Hepatic stellate cell (primary cell): ENCODE data around the gene XAB2.
"Not testable (repeated sequence)": the region's sequence is repeated elsewhere in the genome, so short reads cannot be mapped to it uniquely, and the experiment has no call there.

ENCODE experiments used
- DNase-seq: peaks from one replicate; pipeline ENCODE4 v3.0.0; 2011; ENCODE audit warnings: low spot score

Gene XAB2

DNA sequence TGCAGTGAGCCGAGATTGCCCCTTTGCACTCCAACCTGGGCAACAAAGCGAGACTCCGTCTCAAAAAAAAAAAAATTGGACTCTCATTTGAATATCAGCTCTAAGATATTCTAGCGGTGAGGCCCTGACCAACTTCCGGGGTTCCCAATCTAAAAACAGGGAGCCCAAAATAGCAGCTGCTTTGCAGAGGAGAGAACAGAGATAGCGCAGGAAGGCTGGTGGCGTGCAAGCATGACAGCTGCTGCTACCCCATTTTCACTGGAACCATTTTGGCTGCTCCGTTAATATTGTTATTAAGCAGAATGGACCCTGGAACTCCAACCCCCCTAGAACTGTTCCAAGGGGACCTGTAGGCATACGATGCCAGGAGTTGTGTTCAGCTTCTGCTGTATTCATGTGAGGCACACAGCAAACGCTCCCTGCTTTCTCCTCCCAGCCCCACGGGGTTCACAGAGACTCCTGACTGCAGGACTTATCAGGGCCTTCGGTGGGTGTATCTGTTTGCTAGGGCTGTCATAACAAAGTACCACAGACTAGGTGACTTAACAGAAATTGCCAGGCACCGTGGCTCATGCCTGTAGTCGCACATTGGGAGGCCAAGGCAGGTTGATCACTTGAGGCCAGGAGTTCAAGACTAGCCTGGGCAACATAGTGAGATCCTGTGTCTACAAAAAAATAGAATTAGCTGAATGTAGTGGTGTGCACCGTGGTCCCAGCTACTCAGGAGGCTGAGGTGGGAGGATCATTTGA lies 19.1 kb upstream of the XAB2 start:
- DNase-seq: no peak

DNA sequence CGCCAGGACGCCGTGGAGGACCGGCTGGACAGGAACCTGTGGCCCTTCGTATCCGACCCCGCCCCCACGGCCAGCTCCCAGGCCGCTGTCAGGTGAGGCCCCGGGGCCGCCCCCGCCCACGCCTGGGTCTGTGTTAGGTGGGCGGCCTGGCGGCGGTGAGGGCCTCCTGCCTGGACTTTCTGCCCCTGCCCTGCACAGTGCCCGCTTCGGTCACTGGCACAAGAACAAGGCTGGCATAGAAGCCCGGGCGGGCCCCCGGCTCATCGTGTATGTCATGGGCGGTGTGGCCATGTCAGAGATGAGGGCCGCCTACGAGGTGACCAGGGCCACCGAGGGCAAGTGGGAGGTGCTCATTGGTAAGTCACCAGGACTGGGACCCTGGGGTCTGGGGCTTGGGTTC lies 17.8 kb upstream of the XAB2 start:
- DNase-seq: no peak

DNA sequence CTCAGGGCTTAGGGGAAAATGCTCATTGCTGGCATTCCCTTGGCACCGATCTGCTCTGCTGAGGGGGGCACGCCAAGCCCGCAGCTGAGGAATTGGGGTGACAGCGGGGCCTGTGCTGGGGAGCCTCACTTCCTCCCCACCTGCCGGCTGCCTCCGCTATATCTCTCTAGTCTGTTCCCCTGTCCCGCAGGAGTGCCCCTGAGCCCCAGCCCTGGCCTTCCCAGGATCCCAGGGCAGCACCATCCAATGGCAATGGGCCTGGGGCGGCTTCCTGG lies 17.0 kb upstream of the XAB2 start:
- no peak for DNase-seq

DNA sequence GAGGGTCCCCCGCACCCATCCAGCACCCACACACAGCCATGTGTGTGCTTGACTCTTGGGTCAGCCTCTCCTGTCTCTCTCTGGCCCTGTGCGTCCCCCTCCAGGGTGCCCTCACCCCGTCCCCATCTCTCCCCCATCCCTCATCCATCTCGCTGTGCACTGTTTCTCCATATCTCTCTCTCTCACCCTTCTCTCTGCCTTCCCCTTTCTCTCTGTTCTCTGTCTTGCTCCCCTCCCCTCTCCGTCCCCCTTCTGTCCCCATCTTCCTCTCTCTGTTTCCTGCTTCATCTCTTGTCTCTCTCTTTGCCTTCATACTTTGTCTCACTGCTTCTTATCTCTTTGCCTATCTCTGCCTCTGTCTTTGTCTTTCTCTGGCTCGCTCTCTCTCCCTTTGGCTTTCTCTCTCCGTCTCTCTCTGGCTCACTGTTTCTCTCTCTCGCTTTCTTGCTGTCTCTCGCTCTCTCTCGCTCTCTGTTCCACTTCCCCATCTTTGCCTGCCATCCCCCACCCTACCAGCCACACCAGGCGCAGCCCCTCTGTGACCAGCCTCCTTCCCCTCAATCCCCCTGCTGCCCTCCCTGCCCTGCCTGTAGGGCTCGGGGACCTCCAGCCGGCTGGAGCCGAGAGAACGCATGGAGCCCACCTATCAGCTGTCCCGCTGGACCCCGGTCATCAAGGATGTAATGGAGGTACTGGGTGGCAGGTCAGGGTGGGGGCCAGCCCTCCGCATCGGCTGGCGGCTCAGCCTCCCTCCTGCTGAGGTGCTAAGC lies 16.5 kb upstream of the XAB2 start:
- no peak for DNase-seq

DNA sequence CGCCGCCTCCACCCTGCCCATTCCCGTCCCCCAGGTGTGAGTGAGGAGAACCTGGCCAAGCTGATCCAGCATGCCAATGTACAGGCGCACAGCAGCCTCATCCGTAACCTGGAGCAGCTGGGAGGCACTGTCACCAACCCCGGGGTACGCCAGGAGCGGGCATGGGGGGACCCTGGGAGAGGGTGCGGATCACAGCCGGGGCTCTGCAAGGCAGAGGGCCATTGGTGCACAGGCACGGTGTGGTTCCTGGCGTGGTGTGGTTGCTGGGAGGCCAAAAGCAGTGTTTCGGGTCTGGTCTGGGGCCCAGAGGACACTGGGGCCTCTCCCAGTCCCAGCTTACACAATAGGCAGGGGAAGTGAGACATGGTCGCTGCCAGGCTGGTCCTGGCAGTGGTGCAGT lies 15.8 kb upstream of the XAB2 start:
- DNase-seq: no peak

DNA sequence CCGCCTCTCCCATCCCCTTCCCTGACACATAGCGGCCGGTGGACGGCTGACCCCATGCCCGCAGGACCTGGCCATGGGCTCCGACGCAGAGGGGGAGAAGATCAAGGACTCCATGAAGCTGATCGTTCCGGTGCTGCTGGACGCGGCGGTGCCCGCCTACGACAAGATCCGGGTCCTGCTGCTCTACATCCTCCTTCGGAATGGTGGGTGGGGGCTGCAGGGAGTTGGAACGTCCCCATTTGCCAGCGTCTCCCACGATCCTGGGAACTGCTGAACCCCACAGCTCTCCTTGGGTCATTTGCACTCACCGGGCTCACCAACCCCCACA lies 15.2 kb upstream of the XAB2 start:
- DNase-seq: no peak

DNA sequence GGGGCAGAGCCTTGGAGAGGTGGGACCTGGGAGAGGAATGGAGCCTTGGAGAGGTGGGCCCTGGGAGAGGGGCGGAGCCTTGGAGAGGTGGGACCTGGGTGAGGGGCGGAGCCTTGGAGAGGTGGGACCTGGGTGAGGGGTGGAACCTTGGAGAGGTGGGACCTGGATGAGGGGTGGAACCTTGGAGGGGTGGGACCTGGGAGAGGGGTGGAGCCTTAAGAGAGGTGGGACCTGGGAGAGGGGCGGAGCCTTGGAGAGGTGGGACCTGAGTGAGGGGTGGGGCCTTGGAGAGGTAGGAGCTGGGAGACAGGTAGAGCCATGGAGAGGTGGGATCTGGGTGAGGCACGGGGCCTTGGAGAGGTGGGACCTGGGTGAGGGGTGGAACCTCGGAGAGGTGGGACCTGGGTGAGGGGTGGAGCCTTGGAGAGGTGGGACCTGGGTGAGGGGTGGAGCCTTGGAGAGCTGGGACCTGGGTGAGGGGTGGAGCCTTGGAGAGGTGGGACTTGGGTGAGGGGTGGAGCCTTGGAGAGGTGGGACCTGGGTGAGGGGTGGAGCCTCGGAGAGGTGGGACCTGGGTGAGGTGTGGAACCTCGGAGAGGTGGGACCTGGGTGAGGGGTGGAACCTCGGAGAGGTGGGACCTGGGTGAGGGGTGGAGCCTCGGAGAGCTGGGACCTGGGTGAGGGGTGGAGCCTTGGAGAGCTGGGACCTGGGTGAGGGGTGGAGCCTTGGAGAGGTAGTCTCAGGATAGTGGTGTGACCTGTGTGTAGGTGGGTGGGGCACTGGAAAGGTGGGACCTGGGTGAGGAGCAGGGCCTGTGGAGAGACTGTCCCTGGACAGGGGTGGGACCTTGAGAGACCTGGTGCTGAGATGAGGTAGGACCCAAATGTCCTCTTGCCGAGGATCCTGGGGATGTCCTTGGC lies 14.5 kb upstream of the XAB2 start:
- DNase-seq: not testable (repeated sequence)

DNA sequence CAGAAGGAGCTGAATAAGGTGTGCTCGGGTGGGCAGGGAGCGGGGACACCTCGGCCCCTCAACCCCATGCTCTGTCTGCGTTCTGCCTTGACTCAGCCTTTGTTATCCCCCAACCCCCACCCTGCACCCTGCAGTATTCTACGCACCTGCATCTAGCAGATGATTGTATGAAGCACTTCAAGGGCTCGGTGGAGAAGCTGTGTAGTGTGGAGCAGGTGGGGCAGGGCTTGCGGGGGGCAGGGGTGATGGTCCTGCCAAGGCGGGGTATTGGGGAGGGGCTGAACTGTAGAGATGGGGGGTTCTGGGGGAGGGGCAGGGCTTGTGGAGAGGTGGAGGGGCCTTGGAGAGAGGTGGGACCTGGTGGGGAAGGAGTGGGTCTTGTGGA lies 13.7 kb upstream of the XAB2 start:
- no peak for DNase-seq

DNA sequence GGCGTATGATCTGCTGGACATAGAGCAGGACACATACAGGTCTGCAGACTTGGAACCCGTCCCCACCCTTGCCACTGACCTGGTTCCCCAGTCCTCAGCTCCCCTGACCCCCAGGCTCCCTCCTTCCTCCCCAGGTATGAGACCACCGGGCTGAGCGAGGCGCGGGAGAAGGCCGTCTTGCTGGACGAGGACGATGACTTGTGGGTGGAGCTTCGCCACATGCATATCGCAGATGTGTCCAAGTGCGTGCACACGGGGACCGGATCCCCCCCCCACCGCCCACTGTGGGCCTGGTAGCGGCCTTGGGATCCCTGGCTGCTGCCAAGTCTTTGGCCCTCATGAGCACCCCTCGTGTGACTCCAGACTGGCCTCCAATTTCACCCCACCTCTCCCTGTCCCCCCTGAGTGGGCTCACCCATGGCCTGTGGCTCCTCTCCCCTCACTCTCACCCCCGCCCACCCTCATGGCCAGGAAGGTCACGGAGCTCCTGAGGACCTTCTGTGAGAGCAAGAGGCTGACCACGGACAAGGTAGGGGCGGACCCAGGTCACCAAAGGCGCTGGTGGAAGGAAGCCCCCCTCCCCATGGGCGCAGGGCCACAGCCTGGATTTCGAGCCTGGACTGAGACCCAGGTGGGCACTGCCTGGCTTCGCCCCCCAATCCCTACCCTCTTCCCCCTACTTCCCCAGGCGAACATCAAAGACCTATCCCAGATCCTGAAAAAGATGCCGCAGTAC lies 13.1 kb upstream of the XAB2 start:
- DNase-seq: no peak

DNA sequence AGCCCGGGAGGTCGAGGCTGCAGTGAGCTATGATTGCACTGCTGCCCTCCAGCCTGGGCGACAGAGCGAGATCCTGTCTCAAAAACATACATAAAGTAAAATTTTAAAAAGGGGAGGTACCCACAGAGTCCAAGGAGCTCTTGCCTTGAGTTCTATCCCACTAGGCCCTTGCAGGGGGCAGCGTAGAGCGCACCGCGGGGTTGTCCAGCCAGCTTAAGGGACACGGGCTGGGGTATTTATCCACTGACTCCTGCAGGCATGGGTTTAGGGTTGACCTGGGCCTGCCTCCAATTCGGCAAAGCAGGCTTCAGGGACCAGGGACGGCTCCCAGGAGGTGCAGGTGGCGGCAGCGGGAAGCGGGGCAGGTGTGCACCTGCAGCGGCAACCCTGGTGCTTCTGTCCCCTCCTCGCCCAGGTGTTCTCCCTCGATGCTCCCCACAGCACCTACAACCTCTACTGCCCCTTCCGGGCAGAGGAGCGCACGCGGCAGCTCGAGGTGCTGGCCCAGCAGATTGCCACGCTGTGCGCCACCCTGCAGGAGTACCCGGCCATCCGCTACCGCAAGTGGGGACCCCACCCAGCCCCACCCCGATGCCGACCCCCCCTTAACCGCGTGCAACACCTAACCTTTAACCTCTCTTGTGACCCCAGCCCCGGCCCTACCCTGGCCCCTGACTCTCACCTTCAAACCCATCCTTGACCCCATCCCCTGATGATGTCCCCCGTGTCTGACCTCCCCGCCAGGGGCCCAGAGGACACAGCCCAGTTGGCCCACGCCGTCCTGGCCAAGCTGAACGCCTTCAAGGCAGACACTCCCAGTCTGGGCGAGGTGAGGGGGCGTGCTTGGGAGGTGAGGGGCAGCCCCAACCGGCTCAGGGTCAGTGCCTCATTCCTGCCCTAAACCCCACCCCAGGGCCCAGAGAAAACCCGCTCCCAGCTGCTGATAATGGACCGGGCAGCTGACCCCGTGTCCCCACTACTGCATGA lies 12.2 kb upstream of the XAB2 start:
- no peak for DNase-seq

DNA sequence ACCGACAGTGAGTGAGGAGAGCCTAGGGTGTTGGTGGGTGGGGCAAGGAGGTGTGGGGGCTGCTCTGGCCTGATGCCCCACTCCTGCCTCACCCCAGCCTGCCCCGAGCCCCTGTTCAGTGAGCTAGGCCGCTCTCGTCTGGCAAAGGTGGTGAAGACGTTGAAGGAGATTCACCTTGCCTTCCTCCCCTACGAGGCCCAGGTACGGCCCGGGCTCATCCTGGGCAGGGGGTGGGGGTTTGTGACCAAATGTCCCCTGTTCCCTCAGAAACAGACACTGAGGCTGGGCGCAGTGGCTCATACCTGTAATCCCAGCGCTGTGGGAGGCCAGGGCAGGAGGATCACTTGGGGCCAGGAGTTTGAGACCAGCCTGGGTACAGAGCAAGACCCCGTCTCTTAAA lies 11.5 kb upstream of the XAB2 start:
- DNase-seq: no peak

DNA sequence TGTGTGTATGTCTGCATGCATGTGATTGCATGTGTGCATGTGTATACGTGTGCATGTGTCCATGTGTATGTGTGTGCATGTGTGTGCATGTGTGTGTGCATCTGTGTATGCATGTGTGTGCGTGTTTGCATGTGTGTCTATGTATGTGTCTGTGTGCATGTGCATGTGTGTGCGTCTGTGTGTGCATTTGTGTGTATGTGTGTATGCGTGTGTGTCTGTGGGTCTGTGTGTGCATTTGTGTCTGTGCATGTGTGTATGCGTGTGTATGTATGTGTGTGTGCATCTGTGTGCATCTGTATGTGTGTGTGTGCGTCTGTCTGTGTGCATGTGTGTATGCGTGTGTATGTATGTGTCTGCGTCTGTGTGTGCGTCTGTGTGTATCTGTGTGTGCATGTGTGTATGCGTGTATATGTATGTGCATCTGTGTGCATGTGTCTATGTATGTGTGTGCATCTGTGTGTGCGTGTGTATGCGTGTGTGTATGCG lies 10.6 kb upstream of the XAB2 start:
- no peak for DNase-seq

DNA sequence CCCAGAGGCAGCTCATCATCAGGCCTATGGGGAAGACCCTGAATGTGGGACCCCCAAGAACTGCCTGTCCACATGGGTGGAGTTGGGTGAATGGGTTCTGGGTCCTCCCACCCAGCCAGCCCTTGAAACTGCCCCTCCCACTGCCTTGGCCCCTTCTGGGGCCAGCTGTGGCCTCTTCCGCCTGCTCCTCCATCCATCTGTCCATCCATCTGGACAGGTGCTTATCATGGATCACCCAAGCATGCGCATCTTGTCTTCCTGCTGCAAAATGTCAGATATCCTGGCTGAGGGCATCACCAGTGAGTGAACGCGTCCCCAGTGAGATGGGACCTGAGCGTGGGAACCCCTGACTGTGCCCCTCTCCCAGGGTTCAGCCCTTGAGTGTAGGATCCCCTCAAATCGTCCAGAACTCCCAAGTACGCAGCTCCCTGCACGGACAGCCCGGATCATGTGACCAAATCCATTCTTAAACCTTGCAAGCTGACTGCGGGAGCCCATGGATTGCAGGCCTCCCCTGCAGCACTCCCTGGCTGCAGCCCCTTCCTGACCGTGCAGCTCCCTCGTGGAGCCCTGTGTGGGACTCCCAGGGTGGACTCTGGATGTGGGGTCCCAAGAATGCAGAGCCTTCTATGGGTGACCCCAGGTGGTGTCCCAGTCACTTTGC lies 9.6 kb upstream of the XAB2 start:
- DNase-seq: no peak

DNA sequence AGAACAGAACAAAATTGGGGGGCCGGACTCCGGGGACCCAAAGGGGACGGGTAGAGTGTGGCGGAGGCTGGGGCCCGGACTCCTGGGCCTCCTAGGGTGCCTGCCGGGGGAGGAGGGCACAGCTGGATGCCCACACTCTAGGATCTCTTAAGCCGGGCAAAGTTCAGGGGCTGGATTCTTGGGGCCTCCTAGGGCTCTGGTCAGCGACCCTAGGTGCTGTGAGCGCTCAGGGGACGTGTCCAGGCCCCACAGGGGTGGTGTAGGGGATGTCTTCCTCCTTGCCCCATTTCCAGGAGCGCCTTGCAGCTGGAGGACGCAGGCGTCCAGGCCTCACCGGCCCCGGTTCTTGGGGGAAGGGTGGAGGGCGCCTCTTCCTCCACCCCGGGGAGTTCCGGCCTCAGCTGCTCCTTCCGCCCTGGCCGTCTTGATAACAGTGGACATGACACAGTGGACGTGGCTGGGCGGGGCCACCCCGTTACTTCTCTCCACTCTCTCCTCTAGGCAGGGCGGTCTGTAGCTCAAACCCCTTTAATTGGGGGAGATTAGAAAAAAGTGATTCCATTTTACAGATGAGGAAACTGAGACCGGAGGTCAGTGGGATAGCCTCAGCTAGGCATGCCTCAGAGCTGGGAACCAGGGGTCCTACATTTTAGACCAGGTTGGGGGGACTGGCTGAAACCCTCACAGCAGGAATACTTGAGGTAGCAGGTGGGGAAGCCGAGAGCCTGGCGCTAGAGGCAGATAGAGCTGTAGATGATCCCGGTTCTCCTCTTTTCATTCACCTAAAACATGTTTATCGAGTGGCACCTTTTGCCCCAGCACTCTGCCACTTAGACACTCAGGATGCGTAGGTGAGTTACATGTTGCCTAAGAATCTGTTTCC lies 8.3 kb upstream of the XAB2 start:
- peak; percentile 44 for DNase-seq

DNA sequence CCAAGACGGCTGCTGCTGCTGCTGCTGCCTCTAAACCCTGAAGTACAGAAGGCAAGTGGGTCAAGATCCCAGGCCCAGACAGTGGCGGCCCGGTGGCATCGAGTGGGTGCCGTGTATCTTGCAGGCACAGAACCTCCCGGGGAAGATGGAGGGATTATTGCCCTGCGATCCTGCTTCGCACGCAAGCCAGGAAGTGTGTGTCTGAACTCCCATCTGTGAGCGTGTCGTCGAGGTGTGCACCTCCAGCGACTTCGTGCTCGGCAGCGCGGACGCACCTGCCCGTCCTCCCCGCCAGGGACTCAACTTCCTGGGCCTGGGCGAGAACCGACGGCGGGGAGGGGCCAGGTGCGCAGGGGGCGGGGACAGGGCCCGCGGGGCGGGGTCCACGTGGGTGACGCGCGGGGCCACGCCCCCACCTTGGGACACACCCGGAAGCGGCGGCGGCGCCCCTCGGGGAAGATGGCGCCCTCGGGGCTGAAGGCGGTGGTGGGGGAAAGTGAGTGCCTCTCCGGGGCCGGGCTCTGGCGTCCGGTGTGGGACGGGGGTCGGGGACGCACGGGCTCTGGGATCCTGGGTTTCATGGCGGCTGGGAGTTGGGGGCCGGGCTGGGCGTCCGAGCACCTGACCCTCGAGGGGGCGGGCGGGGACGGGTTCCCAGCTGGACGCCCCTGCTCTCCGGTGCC lies 7.5 kb upstream of the XAB2 start, which contains the start of gene STXBP2:
TSS of gene STXBP2 (plus strand) at position 420 of the 683 bp plus-strand sequence. CDS start at position 460, 40 bp downstream.
- peak; percentile 52 for DNase-seq

DNA sequence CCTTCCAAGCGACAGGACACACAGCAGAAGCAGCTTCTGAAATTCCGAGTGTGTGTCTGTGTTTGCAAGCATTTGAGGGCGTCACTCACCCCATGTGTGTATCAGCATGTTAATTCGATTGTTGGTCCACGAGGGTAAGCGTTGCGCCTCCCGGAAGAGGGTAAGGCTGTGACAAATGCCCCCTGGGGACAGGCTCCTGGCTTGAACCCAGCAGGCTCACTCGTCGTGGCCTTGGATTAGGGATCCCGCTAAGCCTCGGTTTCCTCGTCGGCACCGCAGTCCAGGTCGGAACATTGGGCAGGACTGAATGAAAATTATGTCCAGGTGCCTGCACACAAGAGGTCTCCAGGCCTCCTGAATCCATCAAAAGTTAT lies 7.0 kb upstream of the XAB2 start:
- no peak for DNase-seq

DNA sequence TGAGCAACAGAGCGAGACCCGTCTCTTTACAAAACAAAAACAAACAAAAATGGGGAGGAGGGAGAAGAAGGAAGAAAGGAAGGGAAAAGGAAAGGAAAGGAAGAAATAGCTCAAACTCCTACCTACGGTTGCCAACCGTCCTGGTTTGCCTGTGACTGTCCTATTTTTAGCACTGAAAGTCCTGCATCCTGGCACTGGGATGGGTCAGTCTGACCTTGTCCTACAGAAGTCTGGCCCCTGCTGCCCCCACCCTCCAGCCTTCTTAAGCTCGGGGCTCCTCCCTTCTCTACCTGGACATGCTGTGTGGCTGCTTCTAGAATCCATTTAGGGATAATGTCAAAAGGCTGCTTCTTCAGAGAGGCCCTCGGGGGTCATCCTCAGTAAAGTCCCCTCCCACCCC lies 6.3 kb upstream of the XAB2 start:
- DNase-seq: no peak

DNA sequence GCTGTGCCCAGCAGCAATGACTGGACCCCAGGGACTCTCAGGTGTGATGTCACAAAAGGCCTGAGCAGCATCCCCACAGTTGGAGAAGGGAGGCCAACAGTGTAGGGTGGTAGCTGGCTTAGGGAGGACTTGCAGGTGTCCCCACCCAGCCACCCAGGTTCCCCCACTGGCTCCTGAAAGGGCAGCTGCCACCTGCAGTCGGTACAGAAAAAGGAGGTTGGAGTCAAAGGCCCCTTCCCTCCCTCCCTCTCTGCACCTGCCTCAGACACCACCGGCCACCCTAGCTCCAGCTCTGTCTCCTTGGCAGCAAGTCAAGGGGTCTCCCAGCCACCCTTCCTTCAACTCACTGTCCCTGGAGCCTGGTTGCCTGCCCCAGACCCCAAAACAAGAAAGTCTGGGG lies 4.4 kb upstream of the XAB2 start, which contains the start of gene PCP2:
TSS of gene PCP2 (minus strand) at position 22 of the 400 bp plus-strand sequence. CDS start 262 bp downstream, outside the sequence.
- no peak for DNase-seq
